ENCODE measurements around the gene PLA2G5. TPM values are rescaled to one million over a fixed set of nuclear protein-coding genes. Genes with fewer than 3 reads are reported as not detected.

PLA2G5 gene
- total RNA-seq, 4 donors from 2014 or later: 0.87 to 4.7 (median 2.2) TPM

DNA sequence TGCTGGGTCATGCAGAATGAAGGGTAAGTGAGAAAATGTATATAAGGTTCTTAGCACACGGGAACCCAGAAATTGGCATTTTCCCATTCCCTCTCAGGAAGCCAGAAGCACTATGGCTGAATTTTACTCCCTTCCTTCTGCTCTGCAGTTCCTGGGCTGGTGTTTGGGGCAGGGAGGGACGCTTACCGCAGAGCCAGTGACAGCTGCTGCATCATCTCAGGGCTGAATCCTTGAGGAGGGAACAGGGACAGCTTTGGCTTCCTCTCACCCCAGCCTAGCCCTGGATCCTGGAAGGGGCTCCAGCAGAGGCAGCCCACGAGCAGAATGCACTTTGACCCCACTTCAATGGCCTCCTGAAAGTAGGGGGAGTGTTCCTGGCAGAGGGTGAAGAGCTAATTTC, 37.4 kb downstream of the PLA2G5 start:
- H3K27ac ChIP-seq: no peak overlapping the region
- H3K4me3 ChIP-seq: no peak overlapping the region
- H3K4me1 ChIP-seq: no peaks in the 10 kb centered on the region
- TF ChIP-seq EP300 (IDR thresholded peaks at IDR 0.05) (no peak), POLR2A (IDR thresholded peaks at IDR 0.05) (no peak)
- TF ChIP-seq, protein P1, sequence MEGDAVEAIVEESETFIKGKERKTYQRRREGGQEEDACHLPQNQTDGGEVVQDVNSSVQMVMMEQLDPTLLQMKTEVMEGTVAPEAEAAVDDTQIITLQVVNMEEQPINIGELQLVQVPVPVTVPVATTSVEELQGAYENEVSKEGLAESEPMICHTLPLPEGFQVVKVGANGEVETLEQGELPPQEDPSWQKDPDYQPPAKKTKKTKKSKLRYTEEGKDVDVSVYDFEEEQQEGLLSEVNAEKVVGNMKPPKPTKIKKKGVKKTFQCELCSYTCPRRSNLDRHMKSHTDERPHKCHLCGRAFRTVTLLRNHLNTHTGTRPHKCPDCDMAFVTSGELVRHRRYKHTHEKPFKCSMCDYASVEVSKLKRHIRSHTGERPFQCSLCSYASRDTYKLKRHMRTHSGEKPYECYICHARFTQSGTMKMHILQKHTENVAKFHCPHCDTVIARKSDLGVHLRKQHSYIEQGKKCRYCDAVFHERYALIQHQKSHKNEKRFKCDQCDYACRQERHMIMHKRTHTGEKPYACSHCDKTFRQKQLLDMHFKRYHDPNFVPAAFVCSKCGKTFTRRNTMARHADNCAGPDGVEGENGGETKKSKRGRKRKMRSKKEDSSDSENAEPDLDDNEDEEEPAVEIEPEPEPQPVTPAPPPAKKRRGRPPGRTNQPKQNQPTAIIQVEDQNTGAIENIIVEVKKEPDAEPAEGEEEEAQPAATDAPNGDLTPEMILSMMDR (IDR thresholded peaks at IDR 0.05): no peak
- no peak for DNase-seq (ENCODE audit: low spot score in 2 of 2)
- no peaks in the 10 kb centered on the region for H3K36me3 ChIP-seq
- no peaks in the 10 kb centered on the region for H3K9me3 ChIP-seq
- WGBS, 2 donors: 59 to 70% methylated on average over 4 of the region's 4 CpGs
- H3K27me3 ChIP-seq: no peaks in the 10 kb centered on the region

DNA sequence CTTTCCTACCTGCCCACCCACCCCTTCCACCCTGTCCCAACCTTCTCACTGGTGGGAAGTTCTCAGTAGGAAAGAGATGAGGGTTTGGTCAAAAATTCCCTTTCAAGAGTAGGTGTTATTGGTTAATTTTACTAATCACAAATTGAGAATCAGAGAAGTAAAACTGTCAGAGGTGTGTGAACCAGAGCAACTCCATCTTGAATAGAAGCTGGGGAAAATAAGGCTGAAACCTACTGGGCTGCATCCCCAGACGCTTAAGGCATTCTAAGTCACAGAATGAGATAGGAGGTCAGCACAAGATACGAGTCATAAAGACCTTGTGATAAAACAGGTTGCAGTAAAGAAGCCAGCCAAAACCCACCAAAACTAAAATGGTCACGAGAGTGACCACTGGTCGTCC, 37.8 kb downstream of the PLA2G5 start:
- Histone ChIP-seq H3K36me3 (no peaks in the 10 kb centered on the region), H3K4me1 (no peaks in the 10 kb centered on the region), H3K27ac (no peak overlapping the region), H3K9me3 (no peaks in the 10 kb centered on the region), H3K27me3 (no peaks in the 10 kb centered on the region), H3K4me3 (no peak overlapping the region)
- DNase-seq (ENCODE audit: low spot score in 2 of 2): no peak
- WGBS, 2 donors: 50 to 57% methylated on average over 4 of the region's 4 CpGs
- TF ChIP-seq POLR2A (IDR thresholded peaks at IDR 0.05) (no peak), EP300 (IDR thresholded peaks at IDR 0.05) (no peak)
- TF ChIP-seq, protein P1 (IDR thresholded peaks at IDR 0.05): no peak

DNA sequence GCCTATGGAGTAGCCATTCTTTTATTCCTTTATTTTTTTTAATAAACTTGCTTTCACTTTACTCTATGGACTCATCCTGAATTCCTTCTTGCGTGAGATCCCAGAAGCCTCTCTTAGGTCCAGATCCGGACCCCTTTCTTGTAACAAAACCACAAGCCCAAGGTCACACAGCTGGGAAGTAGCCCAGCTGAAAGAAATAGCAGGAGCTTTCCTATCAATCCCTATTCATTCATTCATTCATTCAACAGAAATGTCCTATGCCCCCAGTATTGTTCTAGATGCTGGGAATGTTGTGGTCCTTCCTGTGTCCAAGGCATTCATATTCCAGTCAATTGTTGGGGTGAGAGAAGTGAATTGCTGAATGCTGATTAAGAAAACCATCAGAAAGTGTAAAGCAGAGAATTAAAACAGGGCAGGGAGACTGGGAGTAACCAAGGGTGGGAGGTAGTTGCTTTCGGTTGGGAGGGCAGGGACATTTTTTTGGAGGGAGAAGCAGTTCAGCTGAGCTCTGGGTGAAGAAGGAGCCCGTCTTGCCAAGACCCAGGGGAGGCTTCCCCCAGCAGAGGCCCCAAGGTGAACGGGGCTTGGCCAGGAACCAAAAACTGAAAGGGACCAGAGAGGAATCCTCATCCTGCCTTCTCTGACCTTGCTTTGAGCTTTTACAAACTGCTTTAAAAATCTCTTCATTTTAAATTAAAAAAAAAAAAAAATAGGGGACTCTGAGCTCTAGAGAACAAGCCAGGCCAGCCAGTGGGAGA, 38.6 kb downstream of the PLA2G5 start:
- Histone ChIP-seq H3K27ac (no peak overlapping the region), H3K27me3 (no peaks in the 10 kb centered on the region), H3K4me1 (no peaks in the 10 kb centered on the region), H3K9me3 (no peaks in the 10 kb centered on the region), H3K4me3 (no peak overlapping the region), H3K36me3 (no peaks in the 10 kb centered on the region)
- no peak for TF ChIP-seq EP300 (IDR thresholded peaks at IDR 0.05)
- TF ChIP-seq, protein P1 (IDR thresholded peaks at IDR 0.05): no peak
- TF ChIP-seq POLR2A (IDR thresholded peaks at IDR 0.05): no peak
- 39 to 50% methylated on average over 5 of the region's 5 CpGs for WGBS, 2 donors
- no peak for DNase-seq (ENCODE audit: low spot score in 2 of 2)

DNA sequence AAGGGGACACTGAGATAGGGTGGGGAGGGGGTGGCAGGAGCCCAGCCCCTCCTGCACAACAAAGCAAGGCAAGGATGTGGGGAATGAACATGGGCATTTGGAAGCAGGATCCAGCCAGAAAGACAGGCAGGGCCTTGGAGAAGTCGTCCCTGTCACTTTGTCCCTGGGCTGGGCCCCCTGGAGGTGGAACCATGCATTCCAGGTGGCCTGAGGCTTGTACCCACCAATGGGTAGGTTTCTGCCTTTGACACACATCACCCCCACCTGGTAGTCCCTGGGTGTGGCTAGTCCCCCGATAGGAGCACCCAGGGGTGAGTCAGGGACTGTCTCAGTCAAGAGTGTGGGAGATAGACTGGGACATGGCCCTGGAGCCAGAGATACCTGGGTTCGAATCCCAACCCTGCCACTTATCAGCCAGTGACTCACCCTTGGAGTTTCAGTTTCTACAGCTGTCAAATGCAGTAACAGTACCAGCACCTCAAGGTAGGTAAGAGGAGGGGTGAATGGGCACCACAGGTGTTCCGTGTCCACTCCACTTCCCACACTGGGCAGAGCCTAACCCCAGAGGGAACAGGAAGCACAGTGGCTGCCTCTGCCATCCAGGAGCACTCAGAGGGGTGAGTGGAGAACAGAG, 39.3 kb downstream of the PLA2G5 start:
- TF ChIP-seq EP300 (IDR thresholded peaks at IDR 0.05) (no peak), POLR2A (IDR thresholded peaks at IDR 0.05) (no peak)
- TF ChIP-seq, protein P1 (IDR thresholded peaks at IDR 0.05): no peak
- no peak for DNase-seq (ENCODE audit: low spot score in 2 of 2)
- Histone ChIP-seq H3K4me1 (no peaks in the 10 kb centered on the region), H3K27ac (no peak overlapping the region), H3K9me3 (no peaks in the 10 kb centered on the region), H3K4me3 (no peak overlapping the region), H3K27me3 (no peaks in the 10 kb centered on the region), H3K36me3 (no peaks in the 10 kb centered on the region)
- WGBS, 2 donors: 81 to 85% methylated on average over 3 to 4 of the region's 4 CpGs

DNA sequence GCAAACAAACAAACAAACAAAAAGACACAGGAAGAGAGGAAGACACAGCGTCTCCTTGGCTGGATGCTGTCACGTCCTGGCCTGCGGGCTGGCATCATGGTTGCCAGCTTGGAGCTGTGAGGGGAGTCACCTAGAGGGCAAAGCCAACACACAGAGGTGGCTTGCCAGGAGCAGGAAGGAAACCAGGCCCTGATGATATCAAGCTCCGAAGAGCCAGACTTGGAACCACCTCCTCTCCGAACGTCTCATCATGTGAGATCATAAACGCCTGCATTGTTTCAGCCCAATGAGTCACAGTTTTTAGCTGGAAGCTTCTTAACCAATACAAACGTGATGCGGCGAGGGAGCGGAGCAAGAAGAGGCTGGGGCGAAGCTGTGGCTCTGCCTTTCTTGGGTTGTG, 40.7 kb downstream of the PLA2G5 start:
- Histone ChIP-seq H3K27me3 (no peaks in the 10 kb centered on the region), H3K36me3 (no peaks in the 10 kb centered on the region), H3K9me3 (no peaks in the 10 kb centered on the region), H3K4me1 (no peaks in the 10 kb centered on the region), H3K27ac (no peak overlapping the region), H3K4me3 (no peak overlapping the region)
- DNase-seq (ENCODE audit: low spot score in 2 of 2): no peak
- TF ChIP-seq, protein P1 (IDR thresholded peaks at IDR 0.05): no peak
- TF ChIP-seq POLR2A (IDR thresholded peaks at IDR 0.05): no peak
- TF ChIP-seq EP300 (IDR thresholded peaks at IDR 0.05): no peak
- WGBS, 2 donors: 67 to 74% methylated on average over 12 of the region's 12 CpGs
